Activated CD8-positive, alpha-beta memory T cell treated with anti-CD3 and anti-CD28 coated beads, Interleukin-2, amount 50 U/mL, for 24 hours (primary cell): ENCODE data around the gene CH25H.

Experiments used
- DNase-seq: peaks from one replicate; pipeline ENCODE4 v3.0.0-alpha.2; 2020; ENCODE audit errors: extremely low read depth

The CH25H gene

GRCh38 chr10:89233033-89233432, 25.9 kb upstream of the CH25H start:
- no peak for DNase-seq

GRCh38 chr10:89228962-89229361, 21.8 kb upstream of the CH25H start:
- no peak for DNase-seq

GRCh38 chr10:89228146-89228545, 21.0 kb upstream of the CH25H start:
- no peak for DNase-seq

- no peak for DNase-seq
Observed at GRCh38 chr10:89226891-89227290, 19.8 kb upstream of the CH25H start.

- no peak for DNase-seq
Observed at GRCh38 chr10:89224739-89225443, 17.8 kb upstream of the CH25H start.

GRCh38 chr10:89221919-89222318, 14.8 kb upstream of the CH25H start:
- no peak for DNase-seq

- DNase-seq, result no peak
Observed at GRCh38 chr10:89219513-89220218, 12.5 kb upstream of the CH25H start.

- DNase-seq, result no peak
Observed at GRCh38 chr10:89217057-89217990, 10.2 kb upstream of the CH25H start.

GRCh38 chr10:89216056-89216455, 8.9 kb upstream of the CH25H start:
- no peak for DNase-seq

GRCh38 chr10:89215511-89215910, 8.4 kb upstream of the CH25H start:
- no peak for DNase-seq

- no peak for DNase-seq
Observed at GRCh38 chr10:89214566-89215165, 7.5 kb upstream of the CH25H start.

- DNase-seq, result no peak
Observed at GRCh38 chr10:89213191-89213808, 6.2 kb upstream of the CH25H start.

- no peak for DNase-seq
Observed at GRCh38 chr10:89210794-89211425, 3.8 kb upstream of the CH25H start.

- no peak for DNase-seq
Observed at GRCh38 chr10:89209718-89210117, 2.6 kb upstream of the CH25H start.

- DNase-seq, result no peak
Observed at GRCh38 chr10:89207801-89208551, 859 bp upstream of the CH25H start.

GRCh38 chr10:89206402-89207180, 526 bp downstream of the CH25H start:
- DNase-seq, result no peak

- DNase-seq, result no peak
Observed at GRCh38 chr10:89204621-89205185, 2.4 kb downstream of the CH25H start.

GRCh38 chr10:89203237-89203636, 3.9 kb downstream of the CH25H start:
- no peak for DNase-seq

GRCh38 chr10:89202033-89202425, 5.1 kb downstream of the CH25H start:
- no peak for DNase-seq
